K562 (cell line): ENCODE data around the gene MTCH2. TPM values are rescaled to one million over a fixed set of nuclear protein-coding genes. Genes with fewer than 3 reads are reported as not detected.
"Not testable (repeated sequence)": the region's sequence is repeated elsewhere in the genome, so short reads cannot be mapped to it uniquely, and the experiment has no call there.

Source experiments
- ATAC-seq: fragments of 200-7000 bp; cut with Tn5 transposase; 3 replicates; pipeline ENCODE4 v1.9.1; 2020; ENCODE audit warnings: moderate library complexity
- BruUV-seq: library from RNA; stranded (reverse); fragments of 400-500 nt; replicated peaks from 2 replicates; lab custom pipeline; 2021; lab: Mats Ljungman, UMichigan
- CTCF ChIA-PET: fragments of 300-600 bp; formaldehyde crosslinking; extraction: SDS; loops from one replicate; lab custom pipeline; 2021; ENCODE audit warnings: low intra/inter-chr PET ratio; lab: Yijun Ruan, JAX
- POLR2A ChIA-PET: fragments of 300-600, 350-650 bp; sonication (Branson Sonifier 250); formaldehyde crosslinking; extraction: SDS; loops from one replicate; lab custom pipeline; 2021; ENCODE audit warnings: antibody characterized with exemption, inconsistent platforms; lab: Yijun Ruan, JAX
- DNase-seq, 4 experiments: peaks; one replicate each; pipeline versions ENCODE4 v3.0.0 to v3.0.0-alpha.2; 2011 to 2018; ENCODE audit warnings: low spot score in 3 of 4, mixed read lengths in 3 of 4; ENCODE audit errors: extremely low read depth in 1 of 4
- FAIRE-seq: peaks from 2 replicates; lab custom pipeline; 2011; peaks lifted over from hg19 to GRCh38; lab: Jason Lieb, UNC
- H2AFZ ChIP-seq: 2 replicates; pipeline ENCODE4 v1.6.0; 2011; ENCODE audit warnings: low read depth, low read length, control low read depth, inconsistent platforms
- H3K27ac ChIP-seq: fragments of 200-600 bp; 3 replicates; pipeline ENCODE4 v1.8.0; 2011; ENCODE audit warnings: low read depth, mild to moderate bottlenecking, control low read depth, inconsistent platforms, low read length, moderate library complexity, mixed read lengths; ENCODE audit errors: extremely low read depth
- H3K27me3 ChIP-seq, 2 experiments: fragments of 300-600 bp in 1 of 2; 2 replicates in 1 of 2; 3 replicates in 1 of 2; pipeline versions ENCODE4 v1.6.0 to v1.8.0; 2011; ENCODE audit warnings: inconsistent platforms in 2 of 2, low read length in 2 of 2, mild to moderate bottlenecking in 1 of 2, mixed read lengths in 1 of 2, moderate library complexity in 1 of 2; ENCODE audit not compliant: control insufficient read depth in 2 of 2, insufficient read depth in 2 of 2
- H3K36me3 ChIP-seq: fragments of 300-600 bp; 3 replicates; pipeline ENCODE4 v1.8.0; 2011; ENCODE audit warnings: mild to moderate bottlenecking, low read length, inconsistent platforms; ENCODE audit not compliant: control insufficient read depth, insufficient read depth
- H3K4me1 ChIP-seq, 2 experiments: fragments of 200-600 bp in 1 of 2; replicated peaks in 1 of 2; 2 replicates in 1 of 2; 3 replicates in 1 of 2; pipeline versions ENCODE4 v1.5.1 to v1.8.0; 2011; ENCODE audit warnings: inconsistent platforms in 2 of 2, low read length in 2 of 2, mild to moderate bottlenecking in 1 of 2, mixed read lengths in 1 of 2, moderate library complexity in 1 of 2; ENCODE audit not compliant: control insufficient read depth in 2 of 2, insufficient read depth in 2 of 2
- H3K4me2 ChIP-seq: 2 replicates; pipeline ENCODE4 v1.6.1; 2011; ENCODE audit warnings: low read length, control low read depth, inconsistent platforms, mixed read lengths; ENCODE audit not compliant: insufficient read depth
- H3K4me3 ChIP-seq: fragments of 200-600 bp; sonication (generic), shearing (Covaris generic); 2 replicates; pipeline ENCODE4 v1.5.1; 2016; ENCODE audit warnings: control low read depth, inconsistent platforms
- H3K79me2 ChIP-seq: fragments of 200-600 bp; 3 replicates; pipeline ENCODE4 v1.8.0; 2011; ENCODE audit warnings: low read length, inconsistent platforms; ENCODE audit not compliant: control insufficient read depth, insufficient read depth
- H3K9ac ChIP-seq, 2 experiments: 2 replicates each; pipeline versions ENCODE4 v1.6.0 to v1.6.1; 2011; ENCODE audit warnings: low read depth in 2 of 2, low read length in 2 of 2, control low read depth in 1 of 2, inconsistent platforms in 1 of 2, mild to moderate bottlenecking in 1 of 2, mixed read lengths in 1 of 2; ENCODE audit not compliant: insufficient read depth in 1 of 2
- H3K9me1 ChIP-seq: one replicate; pipeline ENCODE4 v1.6.0; 2011; ENCODE audit warnings: inconsistent platforms, mild to moderate bottlenecking, low read length, moderate library complexity; ENCODE audit not compliant: control insufficient read depth, insufficient read depth
- H3K9me3 ChIP-seq: replicated peaks from 2 replicates; pipeline ENCODE4 v1.5.1; 2011; ENCODE audit warnings: low read depth, low read length, inconsistent platforms; ENCODE audit not compliant: control insufficient read depth, insufficient read depth
- H4K20me1 ChIP-seq: replicated peaks from 2 replicates; pipeline ENCODE4 v1.6.1; 2011; ENCODE audit warnings: low read length, inconsistent platforms, mixed read lengths; ENCODE audit not compliant: control insufficient read depth, insufficient read depth
- ZNF175 ChIP-seq: fragments of 200-800 bp; sonication (Bioruptor generic); IDR thresholded peaks from 2 replicates; pipeline ENCODE4 v1.6.1; 2016; ENCODE audit warnings: low read depth, mild to moderate bottlenecking, missing genetic modification characterization, missing compliant biosample characterization
- WGBS: fragments of 100-300 bp; shearing (Covaris generic); methylation state at CpG from one replicate; pipeline ENCODE4 v1.1.6; 2016; ENCODE audit warnings: low coverage, mixed read lengths; ENCODE audit not compliant: insufficient coverage; ENCODE audit errors: missing lambda C conversion rate; 5-methylcytosine and 5-hydroxymethylcytosine counted together
- in situ Hi-C: fragments of 300-500 bp; cut with MboI; formaldehyde crosslinking; loops from 4 replicates; pipeline ENCODE4 v1.15.0; 2018; ENCODE audit warnings: inconsistent platforms, mixed read lengths
- intact Hi-C: fragments of 100-400 bp; cut with micrococcal nuclease; formaldehyde crosslinking; loops from 2 replicates; pipeline ENCODE4 v1.14.2; 2022
- polyA plus RNA-seq, 8 experiments: library from polyadenylated mRNA; depleted of rRNA in 4 of 8; stranded (reverse) in 5 of 8; unstranded in 3 of 8; fragments of >200 nt; fragmentation: Nextera tagmentation in 2 of 8; fragmentation: Illumina TruSeq in 1 of 8; extraction: Ambion mirVana in 2 of 8; extraction: Trizol in 1 of 8; gene quantifications; 2 replicates each; pipeline versions ENCODE4 v1.2.1 to v1.2.3, GENCODE V29; 2011 to 2014; ENCODE audit warnings: inconsistent platforms in 1 of 8, missing spikeins in 1 of 8
- total RNA-seq, 7 experiments: library from RNA; depleted of rRNA in 6 of 7; stranded (reverse); fragments of >200 nt in 6 of 7; fragmentation: Illumina TruSeq in 2 of 7; extraction: Trizol in 2 of 7; gene quantifications; 2 replicates each; pipeline versions ENCODE4 v1.2.1 to v1.2.3, GENCODE V29; 2011 to 2021; ENCODE audit warnings: low replicate concordance in 1 of 7

The MTCH2 gene
- total and polyA plus RNA-seq, 9 of the 15 experiments (the other 6 are each of a cell fraction or from before 2014, with no cell fraction given), result 95.4 to 620 (median 198) TPM

GRCh38 chr11:47640506-47640905 lies 1.9 kb downstream of the MTCH2 start:
- peak overlapping the region; percentile 88; the same call in 1 of the 2 replicates for H3K4me2 ChIP-seq
- 84% methylated on average over 6 of the region's 6 CpGs for WGBS
- in situ Hi-C loops, H3K27me3 ChIP-seq, CTCF ChIA-PET, DNase-seq, H4K20me1 ChIP-seq, H2AFZ ChIP-seq, POLR2A ChIA-PET, H3K9me3 ChIP-seq, FAIRE-seq, H3K9me1 ChIP-seq, BruUV-seq, ATAC-seq: not testable (repeated sequence)
- peak overlapping the region; percentile 98; the same call in 1 of the 2 replicates for H3K4me3 ChIP-seq
- H3K36me3 ChIP-seq, result peaks cover 42% of the 10 kb centered on the region
- H3K27ac ChIP-seq, result peak overlapping the region; percentile 95; the same call in 1 of the 3 replicates
- peak overlapping the region; percentile 92 to 96 for H3K9ac ChIP-seq
- intact Hi-C loops, result loop anchor here (5.0 to 10.0 kb wide), 2 partner anchors 77 to 214 kb away; partner anchors contain the start of gene AGBL2
- peak; percentile 17; the same call in 1 of the 2 replicates for TF ChIP-seq ZNF175 (CRISPR knock-in tag)
- peaks cover 42% of the 10 kb centered on the region for H3K79me2 ChIP-seq
- H3K4me1 ChIP-seq, result peaks cover 11 to 23% of the 10 kb centered on the region in 2 experiments; a peak in 4 of 5 replicates

- H3K27ac ChIP-seq, H3K4me1 ChIP-seq, DNase-seq, intact Hi-C loops, H3K27me3 ChIP-seq, H3K9ac ChIP-seq, CTCF ChIA-PET, ATAC-seq, H3K4me3 ChIP-seq, H2AFZ ChIP-seq, H3K9me1 ChIP-seq, H3K4me2 ChIP-seq, BruUV-seq, H4K20me1 ChIP-seq, H3K9me3 ChIP-seq, FAIRE-seq, in situ Hi-C loops: not testable (repeated sequence)
- POLR2A ChIA-PET, result interaction anchor here (0.7 to 0.9 kb wide), 2 partner anchors 20 to 106 kb away, joined by 3 read pairs; no protein-coding TSS in a partner anchor
- peaks cover 74% of the 10 kb centered on the region for H3K36me3 ChIP-seq
- peaks cover 31% of the 10 kb centered on the region for H3K79me2 ChIP-seq
- WGBS, result 95% methylated on average over 11 of the region's 11 CpGs
Observed at GRCh38 chr11:47636331-47636730, 6.0 kb downstream of the MTCH2 start.
